ENCODE measurements around the gene LRRC49.
"Not testable (repeated sequence)": the region's sequence is repeated elsewhere in the genome, so short reads cannot be mapped to it uniquely, and the experiment has no call there.

Gene LRRC49

GRCh38 chr15:70866982-70867641, 25.5 kb upstream of the LRRC49 start:
- no peak for DNase-seq (ENCODE audit: low read depth in 3 of 3)

- DNase-seq (ENCODE audit: low read depth in 3 of 3): no peak
Observed at GRCh38 chr15:70867911-70868467, 24.6 kb upstream of the LRRC49 start.

- no peak for DNase-seq (ENCODE audit: low read depth in 3 of 3)
Observed at GRCh38 chr15:70869346-70869745, 23.3 kb upstream of the LRRC49 start.

- DNase-seq (ENCODE audit: low read depth in 3 of 3): no peak
Observed at GRCh38 chr15:70870051-70870450, 22.6 kb upstream of the LRRC49 start.

- DNase-seq (ENCODE audit: low read depth in 3 of 3): not testable (repeated sequence)
Observed at GRCh38 chr15:70871490-70871889, 21.1 kb upstream of the LRRC49 start.

GRCh38 chr15:70873232-70874054, 19.2 kb upstream of the LRRC49 start:
- DNase-seq (ENCODE audit: low read depth in 3 of 3): no peak

- DNase-seq (ENCODE audit: low read depth in 3 of 3): no peak
Observed at GRCh38 chr15:70875001-70875782, 17.4 kb upstream of the LRRC49 start.

GRCh38 chr15:70876011-70876410, 16.6 kb upstream of the LRRC49 start:
- no peak for DNase-seq (ENCODE audit: low read depth in 3 of 3)

GRCh38 chr15:70876683-70877082, 15.9 kb upstream of the LRRC49 start:
- DNase-seq (ENCODE audit: low read depth in 3 of 3): no peak

- DNase-seq (ENCODE audit: low read depth in 3 of 3): no peak
Observed at GRCh38 chr15:70879401-70879800, 13.2 kb upstream of the LRRC49 start.

- no peak for DNase-seq (ENCODE audit: low read depth in 3 of 3)
Observed at GRCh38 chr15:70880781-70881180, 11.8 kb upstream of the LRRC49 start.

- no peak for DNase-seq (ENCODE audit: low read depth in 3 of 3)
Observed at GRCh38 chr15:70882361-70882760, 10.3 kb upstream of the LRRC49 start.

- no peak for DNase-seq (ENCODE audit: low read depth in 3 of 3)
Observed at GRCh38 chr15:70892912-70893560, 410 bp downstream of the LRRC49 start.

GRCh38 chr15:70902107-70902506, 9.5 kb downstream of the LRRC49 start:
- DNase-seq (ENCODE audit: low read depth in 3 of 3): no peak

GRCh38 chr15:70906842-70907241, 14.2 kb downstream of the LRRC49 start:
- no peak for DNase-seq (ENCODE audit: low read depth in 3 of 3)

- DNase-seq (ENCODE audit: low read depth in 3 of 3): no peak
Observed at GRCh38 chr15:70907784-70908471, 15.3 kb downstream of the LRRC49 start.

GRCh38 chr15:70910958-70911357, 18.3 kb downstream of the LRRC49 start:
- DNase-seq (ENCODE audit: low read depth in 3 of 3): no peak

- DNase-seq (ENCODE audit: low read depth in 3 of 3): no peak
Observed at GRCh38 chr15:70912187-70912586, 19.6 kb downstream of the LRRC49 start.

GRCh38 chr15:70916531-70916930, 23.9 kb downstream of the LRRC49 start:
- DNase-seq (ENCODE audit: low read depth in 3 of 3): no peak

GRCh38 chr15:70917955-70918354, 25.3 kb downstream of the LRRC49 start:
- no peak for DNase-seq (ENCODE audit: low read depth in 3 of 3)
